ENCODE measurements around the gene RAB38.

RAB38 gene

GRCh38 chr11:88104408-88104807 lies 70.8 kb downstream of the RAB38 start:
- no peak overlapping the region for H3K4me3 ChIP-seq (ENCODE audit: low read depth, low read length)

DNA sequence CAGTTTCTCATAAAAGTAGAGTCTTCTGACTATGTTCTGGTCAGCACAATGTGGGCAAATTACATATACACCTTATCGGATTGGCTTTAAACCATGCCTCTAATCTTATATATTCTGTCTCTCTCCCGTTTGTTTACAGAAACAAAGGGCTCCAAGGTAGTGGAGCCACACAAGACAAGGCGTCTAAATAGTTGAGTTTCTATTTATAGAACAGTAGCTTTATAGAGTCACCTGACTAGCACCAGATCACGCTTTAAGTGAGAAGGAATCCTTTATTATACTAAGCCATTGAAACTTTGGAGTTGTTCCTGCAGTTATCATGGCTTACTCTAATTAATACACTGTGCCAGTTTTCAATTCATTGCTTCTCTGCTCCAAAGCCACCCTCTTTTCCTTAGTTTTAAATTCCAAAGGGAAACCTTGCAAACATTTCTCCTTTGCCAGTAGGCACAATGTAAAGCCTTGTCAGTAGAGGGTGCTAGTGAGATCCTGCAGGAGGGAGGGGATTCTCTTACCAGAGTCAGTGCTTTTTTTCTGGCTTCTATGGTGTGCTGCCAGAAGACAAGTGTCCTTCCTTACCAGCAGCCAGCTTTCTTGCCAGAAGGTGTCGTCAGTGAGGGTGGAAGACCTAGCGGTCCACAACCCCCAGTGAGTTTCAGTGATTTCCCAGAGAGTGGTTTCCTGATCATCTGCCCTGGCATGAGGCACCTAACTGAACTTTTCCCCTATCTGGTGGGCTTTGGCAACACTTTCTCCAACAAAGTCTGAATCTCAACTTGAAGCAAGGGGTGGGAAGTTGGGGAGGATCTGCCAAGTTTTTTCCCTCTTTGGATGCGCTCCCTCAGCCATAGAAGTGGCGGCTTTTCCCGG lies 71.7 kb downstream of the RAB38 start:
- no peak overlapping the region for H3K4me3 ChIP-seq (ENCODE audit: low read depth, low read length)

GRCh38 chr11:88102598-88102934 lies 72.7 kb downstream of the RAB38 start:
- no peak overlapping the region for H3K4me3 ChIP-seq (ENCODE audit: low read depth, low read length)

DNA sequence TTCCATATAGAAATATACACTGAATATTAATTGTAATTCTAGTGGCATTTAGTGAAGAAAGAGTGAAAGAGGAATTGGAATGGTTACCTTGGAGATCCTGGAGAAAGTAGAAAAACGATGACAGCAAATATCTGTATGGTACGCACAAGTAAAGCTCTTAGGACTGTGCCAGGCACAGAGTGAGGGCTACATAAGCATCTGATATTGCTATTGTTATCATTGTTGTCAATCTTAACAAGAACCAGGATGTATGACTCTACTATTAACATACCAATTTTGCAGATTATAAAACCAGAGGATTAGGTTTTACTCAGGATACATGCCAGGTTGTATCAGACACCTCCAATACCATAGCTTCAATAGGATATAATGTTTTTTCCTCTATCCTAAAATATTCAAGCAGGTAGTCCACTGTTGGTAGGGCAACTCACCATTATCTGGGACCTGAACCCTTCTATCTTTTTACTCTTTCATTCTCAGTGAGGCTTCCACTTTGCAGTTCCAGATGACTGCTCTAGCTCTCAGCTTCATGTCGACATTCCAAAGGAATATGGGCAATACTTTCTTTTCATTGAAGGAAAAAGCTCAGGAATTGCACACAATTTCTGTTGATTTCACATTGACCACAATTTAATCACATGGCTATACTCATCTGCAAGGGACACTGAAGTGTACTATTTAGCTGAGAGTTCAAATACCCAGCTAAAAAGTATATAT lies 73.2 kb downstream of the RAB38 start:
- H3K4me3 ChIP-seq (ENCODE audit: low read depth, low read length) = no peak overlapping the region

DNA sequence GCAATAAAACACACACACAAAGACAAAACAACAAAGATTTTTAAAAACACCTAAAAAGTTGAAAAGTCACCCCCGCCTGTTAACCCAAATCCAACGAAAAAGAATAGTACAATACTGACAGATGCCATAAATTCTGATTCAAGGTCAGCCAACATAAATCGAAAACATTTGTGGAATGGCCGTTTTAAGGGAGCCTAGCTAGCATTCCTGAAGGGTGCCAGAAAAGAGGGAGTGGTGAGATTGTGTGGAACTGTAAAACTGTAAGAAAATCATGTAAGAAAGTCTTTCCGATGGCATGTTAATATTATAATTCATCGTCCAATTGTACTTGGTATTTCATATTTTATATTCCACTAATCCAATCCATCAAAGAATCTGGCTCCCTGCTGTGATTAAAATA lies 75.1 kb downstream of the RAB38 start:
- no peak overlapping the region for H3K4me3 ChIP-seq (ENCODE audit: low read depth, low read length)

DNA sequence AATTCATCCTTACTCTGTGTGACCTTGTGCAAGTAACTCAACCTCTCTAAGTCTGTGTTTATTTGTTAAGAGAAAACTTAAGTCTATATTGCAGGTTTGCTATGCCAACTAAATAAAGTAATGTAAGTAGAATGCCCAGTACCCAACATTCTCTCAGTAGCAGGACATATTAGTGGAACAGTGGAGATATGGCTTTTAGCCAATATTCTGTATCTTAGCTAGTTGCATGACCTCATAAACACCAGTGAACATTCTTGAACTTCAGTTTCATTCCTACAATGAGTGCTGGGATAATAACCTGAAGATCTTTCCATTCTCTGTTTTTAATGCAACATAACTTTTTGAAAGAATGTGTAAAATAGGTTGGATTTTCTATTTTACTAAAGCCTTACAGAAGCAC lies 77.0 kb downstream of the RAB38 start:
- H3K4me3 ChIP-seq (ENCODE audit: low read depth, low read length) = no peak overlapping the region

- no peak overlapping the region for H3K4me3 ChIP-seq (ENCODE audit: low read depth, low read length)
These were observed 86.1 kb downstream of the RAB38 start for GRCh38 chr11:88089134-88089533.

DNA sequence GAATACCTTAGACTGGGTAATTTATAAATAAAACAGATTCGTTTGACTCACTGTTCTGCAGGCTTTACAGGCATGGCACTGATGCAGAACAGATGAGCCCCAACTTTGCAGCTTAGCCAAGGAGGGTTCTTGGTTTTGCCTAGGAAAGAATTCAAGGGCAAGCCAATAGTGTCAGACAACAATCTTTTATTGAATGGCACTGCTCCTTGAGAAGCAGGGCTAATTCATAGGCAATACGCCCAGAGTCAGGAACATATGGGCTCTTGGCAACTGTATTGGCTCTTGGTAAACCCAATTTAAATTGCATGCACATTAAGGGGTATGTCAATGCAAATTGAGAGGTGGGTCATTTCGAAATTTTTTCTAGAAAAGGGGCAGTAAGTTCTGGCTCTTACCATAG lies 87.9 kb downstream of the RAB38 start:
- no peak overlapping the region for H3K4me3 ChIP-seq (ENCODE audit: low read depth, low read length)

DNA sequence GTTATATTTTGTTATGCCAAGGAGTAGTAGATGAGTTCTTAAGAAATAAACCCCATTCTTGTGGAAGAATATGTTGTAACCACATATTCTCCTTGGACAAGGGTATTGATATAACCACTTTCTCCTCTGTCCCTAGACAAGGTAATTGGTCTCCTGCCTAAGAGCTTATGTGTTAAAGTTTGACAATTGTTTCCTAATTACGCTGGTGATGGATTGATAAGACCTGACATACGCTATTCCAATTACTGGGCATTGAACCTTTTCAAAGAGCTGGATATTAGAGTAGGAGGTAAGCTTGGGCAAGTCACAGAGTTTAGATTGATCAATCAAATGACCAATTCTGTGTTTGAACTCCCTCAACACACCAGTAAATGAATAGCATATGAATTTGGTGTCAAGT lies 88.9 kb downstream of the RAB38 start:
- H3K4me3 ChIP-seq (ENCODE audit: low read depth, low read length) = no peak overlapping the region

- no peak overlapping the region for H3K4me3 ChIP-seq (ENCODE audit: low read depth, low read length)
These were observed 104.8 kb downstream of the RAB38 start for GRCh38 chr11:88070437-88070836.

- H3K4me3 ChIP-seq (ENCODE audit: low read depth, low read length) = no peak overlapping the region
These were observed 106.2 kb downstream of the RAB38 start for GRCh38 chr11:88068848-88069554.

DNA sequence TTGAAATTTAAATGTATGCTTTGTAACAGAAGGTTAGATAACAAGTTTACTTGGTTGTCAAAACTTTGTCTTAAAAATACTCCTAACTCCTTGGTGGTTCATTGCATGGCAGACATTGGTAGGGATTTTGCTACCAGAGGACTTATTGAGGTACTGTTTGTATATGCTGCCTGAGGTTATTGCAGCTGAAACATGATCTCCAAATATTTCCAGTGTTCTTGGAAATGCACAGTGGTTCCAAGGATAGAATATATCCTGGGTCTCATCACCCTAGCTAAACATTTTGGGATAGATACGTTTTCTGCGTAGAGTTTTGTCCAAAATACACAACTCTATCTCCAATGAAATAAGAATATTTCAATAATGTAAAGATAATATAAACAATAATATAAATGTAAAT lies 109.2 kb downstream of the RAB38 start:
- H3K4me3 ChIP-seq (ENCODE audit: low read depth, low read length) = no peak overlapping the region

DNA sequence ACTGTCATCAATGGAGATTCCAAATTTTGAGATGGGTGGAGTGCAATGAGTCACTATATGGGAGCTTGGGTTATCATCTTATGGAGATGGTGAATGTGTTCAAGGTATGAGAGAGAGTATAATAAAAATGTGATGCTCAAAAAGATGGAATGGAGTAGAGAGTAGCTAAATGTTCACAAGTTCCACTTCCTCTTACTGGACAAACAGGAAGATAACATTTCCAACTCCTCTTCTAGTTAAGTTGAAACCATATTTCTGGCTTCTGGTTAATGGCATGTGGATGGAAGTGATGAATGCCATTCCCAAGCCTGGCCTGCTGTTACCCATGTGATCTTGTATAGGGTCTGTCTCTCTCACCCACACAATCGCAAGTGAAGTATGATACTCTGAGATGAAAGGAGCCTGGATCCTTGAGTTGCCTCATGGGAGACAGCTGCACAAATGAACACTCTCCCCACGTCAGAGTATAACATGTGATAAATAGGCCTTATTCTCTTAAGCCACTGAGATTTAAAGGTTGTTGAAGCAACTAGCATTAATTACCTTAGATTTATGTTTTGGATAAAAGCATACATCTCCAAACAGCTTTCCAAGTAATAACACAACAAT lies 111.0 kb downstream of the RAB38 start:
- H3K4me3 ChIP-seq (ENCODE audit: low read depth, low read length) = no peak overlapping the region
